AG04449 (cell line): Measurements from ENCODE around the gene VRTN.

Experiments used
- CTCF ChIA-PET: fragments of 350-600 bp; formaldehyde crosslinking; extraction: SDS; loops from one replicate; lab custom pipeline; 2021; ENCODE audit warnings: antibody characterized with exemption; lab: Yijun Ruan, JAX
- POLR2A ChIA-PET: fragments of 400-600, 350-600 bp; formaldehyde crosslinking; extraction: SDS; loops from one replicate; lab custom pipeline; 2020; ENCODE audit warnings: antibody characterized with exemption, inconsistent platforms; lab: Yijun Ruan, JAX
- DNase-seq: peaks from one replicate; pipeline ENCODE4 v3.0.0-alpha.2; 2010; ENCODE audit warnings: low read depth, low spot score
- H3K4me3 ChIP-seq: 2 replicates; pipeline ENCODE4 v1.5.1; 2011; ENCODE audit warnings: low read depth, mild to moderate bottlenecking, control low read depth, low read length
- CTCF ChIP-seq: IDR thresholded peaks from one replicate; pipeline ENCODE4 v1.5.1; 2011; ENCODE audit warnings: mild to moderate bottlenecking, moderate library complexity, low read length, control low read depth, inconsistent platforms; ENCODE audit not compliant: insufficient read depth; ENCODE audit errors: missing control alignments

Gene VRTN

GRCh38 chr14:74348241-74348734 lies at the start of gene VRTN:
TSS of gene VRTN (plus strand) at chr14:74348471. CDS start at chr14:74356784, 8,313 bp downstream.
- no peak for TF ChIP-seq CTCF
- ChIA-PET POLR2A (no interaction called here), CTCF (interaction anchor here (0.8 to 2.2 kb wide), 5 partner anchors 11 to 130 kb away, joined by 3 to 8 read pairs (median 4); partner anchors contain the start of gene ABCD4)
- no peak for DNase-seq
- H3K4me3 ChIP-seq = no peak within 1 kb of the TSS

- ChIA-PET POLR2A (no interaction called here), CTCF (interaction anchor here (0.6 to 17.2 kb wide), 8 partner anchors 8 to 464 kb away, joined by 3 to 221 read pairs (median 4); no protein-coding TSS in a partner anchor)
- TF ChIP-seq CTCF = no peak
- H3K4me3 ChIP-seq = no peak overlapping the region
- DNase-seq = no peak
Measured at GRCh38 chr14:74299061-74299545, 49.2 kb upstream of the VRTN start.

- no peak for DNase-seq
- TF ChIP-seq CTCF = no peak
- peak overlapping the region; percentile 81 for H3K4me3 ChIP-seq
- ChIA-PET POLR2A (no interaction called here), CTCF (interaction anchor here (0.8 to 17.2 kb wide), 12 partner anchors 8 to 267 kb away, joined by 3 to 221 read pairs (median 4); partner anchors contain the start of gene VRTN)
Measured at GRCh38 chr14:74301594-74302151, 46.6 kb upstream of the VRTN start.

- H3K4me3 ChIP-seq = peak overlapping the region; percentile 81
- DNase-seq = no peak
- peak; percentile 50 for TF ChIP-seq CTCF
- ChIA-PET POLR2A (interaction anchor here (1.0 kb wide), 1 partner anchor 11 kb away, joined by 4 read pairs; no protein-coding TSS in a partner anchor), CTCF (interaction anchor here (0.7 to 17.2 kb wide), 17 partner anchors 8 to 267 kb away, joined by 3 to 221 read pairs (median 4); partner anchors contain the start of gene VRTN)
Measured at GRCh38 chr14:74302152-74302628, 46.1 kb upstream of the VRTN start.

- DNase-seq = peak; percentile 36
- peak; percentile 49 for TF ChIP-seq CTCF
- POLR2A ChIA-PET = interaction anchor here (1.0 kb wide), 1 partner anchor 11 kb away, joined by 4 read pairs; no protein-coding TSS in a partner anchor
- CTCF ChIA-PET = interaction anchor here (0.7 to 17.2 kb wide), 16 partner anchors 8 to 266 kb away, joined by 3 to 221 read pairs (median 4); partner anchors contain the start of gene VRTN
- H3K4me3 ChIP-seq = peak within 1 kb of the TSS; percentile 81
Measured at GRCh38 chr14:74302634-74303569, 45.4 kb upstream of the VRTN start, which contains the start of gene ABCD4. TSS of gene ABCD4 (minus strand) at chr14:74302934. CDS start at chr14:74302912, 22 bp downstream.
